CD4-positive, alpha-beta T cell treated with Interleukin-4 for 1 hour (primary cell): Measurements from ENCODE around the gene GFOD2.
A peak's percentile ranks its signal among the peaks of the same experiment; 100 is the strongest.
"Not testable (repeated sequence)": the region's sequence is repeated elsewhere in the genome, so short reads cannot be mapped to it uniquely, and the experiment has no call there.

Source experiments
- DNase-seq, 2 donors: peaks; one replicate each; pipeline ENCODE4 v3.0.0-alpha.2; 2020 to 2022

The GFOD2 gene, protein sequence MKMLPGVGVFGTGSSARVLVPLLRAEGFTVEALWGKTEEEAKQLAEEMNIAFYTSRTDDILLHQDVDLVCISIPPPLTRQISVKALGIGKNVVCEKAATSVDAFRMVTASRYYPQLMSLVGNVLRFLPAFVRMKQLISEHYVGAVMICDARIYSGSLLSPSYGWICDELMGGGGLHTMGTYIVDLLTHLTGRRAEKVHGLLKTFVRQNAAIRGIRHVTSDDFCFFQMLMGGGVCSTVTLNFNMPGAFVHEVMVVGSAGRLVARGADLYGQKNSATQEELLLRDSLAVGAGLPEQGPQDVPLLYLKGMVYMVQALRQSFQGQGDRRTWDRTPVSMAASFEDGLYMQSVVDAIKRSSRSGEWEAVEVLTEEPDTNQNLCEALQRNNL

DNA sequence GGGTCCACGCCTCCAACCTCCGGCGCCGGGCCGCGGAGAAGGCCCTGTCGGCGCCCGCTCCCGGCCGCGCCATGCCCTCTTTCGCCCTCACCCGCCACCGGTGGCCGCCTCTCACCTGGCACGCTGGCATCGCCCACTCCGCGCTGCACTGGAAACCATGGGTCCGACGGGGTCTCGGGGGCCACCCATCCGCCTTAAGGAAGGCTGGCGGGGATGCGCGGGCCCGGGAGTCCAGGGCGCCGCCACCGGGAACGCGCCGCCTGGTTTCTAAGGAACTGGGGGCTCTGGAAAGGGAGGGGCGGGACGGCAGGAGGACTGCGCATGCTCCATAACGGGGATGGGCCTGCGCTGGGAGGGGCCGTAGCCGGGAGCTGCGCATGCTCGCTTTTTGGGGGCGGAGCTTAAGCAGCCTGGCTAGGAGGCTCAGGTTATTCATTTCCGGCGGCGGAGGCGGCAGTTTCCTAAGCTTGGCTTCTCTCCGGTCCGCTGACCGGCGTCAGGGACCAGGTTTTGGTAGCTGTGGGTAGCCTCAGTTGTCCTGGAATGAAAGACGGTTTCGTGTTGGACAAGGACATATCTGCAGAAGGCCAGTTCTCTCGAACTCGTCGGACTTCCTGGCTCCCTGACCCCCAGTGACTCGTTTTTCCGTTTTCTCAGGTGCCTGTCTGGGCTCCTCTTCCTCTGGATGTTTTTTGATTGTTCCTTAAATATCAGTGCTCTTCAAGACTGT is at the start of gene GFOD2:
TSS of gene GFOD2 (minus strand) at position 269 of the 730 bp plus-strand sequence. CDS start 33,601 bp downstream, outside the sequence.
- peak; percentile 97 for DNase-seq

DNA sequence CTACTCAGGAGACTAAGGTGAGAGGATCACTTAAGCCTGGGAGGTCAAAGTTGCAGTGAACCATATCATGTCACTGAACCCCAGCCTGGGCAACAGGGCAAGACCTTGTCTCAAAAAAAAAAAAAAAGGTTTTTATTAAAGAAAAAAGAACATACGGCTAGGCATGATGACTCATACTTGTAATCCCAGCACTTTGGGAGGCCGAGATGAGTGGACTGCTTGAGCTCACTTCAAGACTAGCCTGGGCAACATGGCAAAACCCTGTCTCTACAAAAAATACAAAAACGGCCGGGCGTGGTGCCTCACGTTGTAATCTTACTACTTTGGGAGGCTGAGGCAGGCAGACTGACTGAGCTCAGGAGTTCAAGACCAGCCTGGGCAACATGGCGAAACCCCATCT is 48.8 kb upstream of the GFOD2 start:
- no peak for DNase-seq

DNA sequence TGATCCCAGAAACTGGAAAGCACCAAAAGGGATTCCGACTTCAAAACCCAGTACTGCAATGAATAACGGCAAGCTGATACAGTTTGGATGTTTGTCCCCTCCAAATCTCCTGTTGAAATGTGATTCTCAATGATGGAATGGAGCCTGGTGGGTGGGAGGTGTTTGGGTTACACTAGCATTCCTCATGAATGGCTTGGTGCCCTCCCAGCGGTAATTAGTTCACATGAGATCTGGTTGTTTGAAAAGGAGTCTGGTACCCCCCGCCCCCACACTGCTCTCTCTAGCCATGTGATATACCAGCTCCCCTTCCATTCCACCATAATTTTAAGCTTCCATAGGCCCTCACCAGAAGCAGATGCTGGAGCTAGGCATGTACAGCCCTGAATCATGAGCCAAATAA is 47.2 kb upstream of the GFOD2 start:
- DNase-seq = no peak

GRCh38 chr16:67764158-67764667 is 45.1 kb upstream of the GFOD2 start:
- DNase-seq = no peak

GRCh38 chr16:67763066-67763465 is 44.0 kb upstream of the GFOD2 start:
- DNase-seq = no peak

- DNase-seq = no peak
These were observed 43.3 kb upstream of the GFOD2 start for GRCh38 chr16:67762385-67762784.

GRCh38 chr16:67761924-67762323 is 42.8 kb upstream of the GFOD2 start:
- no peak for DNase-seq

- DNase-seq = no peak
These were observed 41.8 kb upstream of the GFOD2 start for GRCh38 chr16:67760956-67761230.

- DNase-seq = no peak
These were observed 41.3 kb upstream of the GFOD2 start for GRCh38 chr16:67760206-67760955.

DNA sequence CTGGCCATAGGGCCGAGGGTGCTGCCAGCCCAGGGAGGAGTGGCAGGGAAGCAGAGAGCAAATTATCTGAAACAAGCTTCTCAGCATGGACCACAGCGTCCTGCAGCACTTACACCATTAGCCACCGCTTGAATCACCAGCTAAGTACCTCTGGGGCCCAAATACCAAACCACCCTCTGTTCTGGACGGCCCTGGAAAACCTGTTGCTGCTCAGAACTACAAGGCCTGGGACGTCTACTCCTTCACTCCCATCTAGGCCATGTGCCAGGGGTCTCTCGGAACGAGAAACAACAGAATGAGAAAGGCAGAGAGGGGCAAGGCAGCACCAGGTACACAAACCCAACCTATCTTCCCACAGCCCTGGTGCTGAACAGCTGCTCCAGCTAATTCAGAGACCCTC is 39.9 kb upstream of the GFOD2 start:
- no peak for DNase-seq

- DNase-seq = no peak
These were observed 38.9 kb upstream of the GFOD2 start for GRCh38 chr16:67758006-67758405.

DNA sequence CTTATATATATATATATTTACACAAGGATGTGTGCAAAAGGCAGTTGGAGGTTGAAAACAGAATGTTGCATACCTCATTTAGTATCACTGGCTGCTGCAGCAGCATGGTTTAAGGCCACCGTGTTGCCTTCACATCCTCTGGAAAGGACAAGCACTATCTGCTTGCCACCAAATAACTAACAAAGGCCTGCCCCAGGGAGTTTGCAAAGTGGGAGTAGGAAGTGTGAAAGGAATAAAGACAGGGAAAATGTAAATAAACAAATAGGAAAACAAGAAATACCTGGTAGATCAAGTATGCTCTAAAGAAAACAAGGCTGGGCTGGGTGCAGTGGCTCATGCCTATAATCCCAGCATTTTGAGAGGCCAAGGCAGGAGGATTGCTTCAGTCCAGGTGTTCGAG is 33.5 kb upstream of the GFOD2 start:
- no peak for DNase-seq

DNA sequence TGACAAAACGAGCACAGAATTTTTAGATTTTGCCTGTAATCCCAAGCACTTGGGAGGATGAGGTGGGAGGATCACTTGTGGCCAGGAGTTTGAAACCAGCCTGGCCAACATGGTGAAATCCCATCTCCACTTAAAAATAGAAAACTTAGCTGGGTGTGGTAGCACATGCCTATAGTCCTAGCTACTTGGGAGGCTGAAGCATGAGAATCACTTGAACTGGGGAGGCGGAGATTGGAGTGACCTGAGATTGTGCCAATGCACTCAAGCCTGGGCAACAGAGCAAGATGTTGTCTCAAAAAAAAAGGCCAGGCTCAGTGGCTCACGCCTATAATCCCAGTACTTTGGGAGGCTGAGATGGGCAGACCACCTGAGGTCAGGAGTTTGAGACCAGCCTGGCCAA is 32.2 kb upstream of the GFOD2 start:
- DNase-seq = not testable (repeated sequence)

GRCh38 chr16:67750466-67750865 is 31.4 kb upstream of the GFOD2 start:
- no peak for DNase-seq

- no peak for DNase-seq
These were observed 30.4 kb upstream of the GFOD2 start for GRCh38 chr16:67749436-67750078.

GRCh38 chr16:67748834-67749233 is 29.7 kb upstream of the GFOD2 start:
- DNase-seq = no peak

DNA sequence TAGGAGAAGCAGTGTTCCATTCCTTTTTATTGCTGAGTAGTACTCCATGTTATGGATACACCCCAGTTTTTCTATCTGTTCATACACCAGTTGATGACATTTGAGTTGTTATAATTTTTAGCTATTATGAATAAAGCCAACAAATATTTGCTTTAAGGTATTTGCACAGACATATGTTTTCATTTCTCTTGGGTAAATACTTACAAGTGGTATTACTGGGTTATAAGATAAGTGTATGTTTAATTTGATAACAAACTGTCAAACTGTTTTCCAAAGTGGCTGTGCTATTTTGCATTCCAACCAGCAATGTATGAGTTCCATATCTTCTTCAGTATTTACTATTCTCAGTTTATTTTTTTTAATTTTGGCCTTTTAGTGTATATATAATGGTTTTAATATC is 27.7 kb upstream of the GFOD2 start:
- no peak for DNase-seq

GRCh38 chr16:67741118-67741517 is 22.0 kb upstream of the GFOD2 start:
- no peak for DNase-seq

- DNase-seq = no peak
These were observed 21.3 kb upstream of the GFOD2 start for GRCh38 chr16:67740391-67740790.

DNA sequence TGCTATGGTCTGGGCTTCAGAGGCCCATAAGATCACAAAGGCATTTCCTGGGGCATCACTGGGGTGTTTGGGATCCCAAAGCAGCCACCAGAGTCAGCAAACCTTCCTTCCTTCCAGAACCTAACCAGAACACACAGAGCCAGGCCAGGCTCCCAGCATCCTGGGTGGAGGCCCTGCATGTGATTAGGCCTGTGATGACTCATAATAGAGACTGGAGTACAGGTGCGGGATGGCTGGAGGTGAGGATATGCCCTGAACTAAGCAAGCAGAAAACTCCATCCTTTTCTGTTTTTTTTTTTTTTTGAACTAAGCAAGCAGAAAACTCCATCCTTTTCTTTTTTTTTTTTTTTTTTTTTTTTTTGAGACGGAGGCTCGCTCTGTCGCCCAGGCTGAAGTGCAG is 17.7 kb upstream of the GFOD2 start:
- no peak for DNase-seq

GRCh38 chr16:67734731-67735201 is 15.7 kb upstream of the GFOD2 start:
- no peak for DNase-seq

DNA sequence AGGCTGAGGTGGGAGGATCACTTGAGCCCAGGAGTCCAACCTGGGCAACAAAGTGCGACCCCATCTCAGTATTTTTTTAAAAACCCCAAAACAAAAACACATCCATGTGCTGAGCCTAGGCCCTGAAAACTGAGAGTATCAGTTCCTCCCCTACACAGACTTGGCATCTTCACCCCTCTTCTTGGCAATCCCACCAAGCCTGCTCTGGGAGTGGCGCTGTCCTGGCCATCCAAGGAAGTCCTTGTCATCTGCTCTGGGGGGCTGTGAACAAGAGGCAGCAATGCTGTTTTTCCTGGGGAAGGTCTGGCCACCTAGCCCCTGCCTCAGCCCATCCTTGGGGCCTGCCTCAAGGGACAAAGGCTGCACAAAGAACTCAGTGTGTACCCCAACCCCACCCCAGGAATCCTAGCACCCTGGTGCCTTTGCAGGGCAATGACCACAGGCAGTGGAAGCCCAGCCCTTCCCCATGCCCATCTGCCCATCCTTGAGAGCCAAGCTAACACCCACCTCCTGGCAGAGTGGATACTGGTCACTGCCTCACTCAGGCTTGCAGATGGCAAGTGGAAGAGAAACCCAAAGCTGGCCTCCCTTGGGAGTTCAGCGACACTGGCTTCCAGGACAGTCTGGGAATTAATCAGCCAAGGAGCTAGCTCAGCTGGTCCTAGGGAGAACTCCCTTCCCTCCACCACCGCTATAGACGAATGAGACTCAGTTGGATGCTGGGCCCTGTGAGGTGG is 14.8 kb upstream of the GFOD2 start:
- DNase-seq = no peak
